GM13976 (cell line): ENCODE measurements around the gene RAET1L.
A peak's percentile ranks its signal among the peaks of the same experiment; 100 is the strongest.
"Not testable (repeated sequence)": the region's sequence is repeated elsewhere in the genome, so short reads cannot be mapped to it uniquely, and the experiment has no call there.

ENCODE experiments used
- DNase-seq: peaks from one replicate; pipeline ENCODE4 v3.0.0; 2012; ENCODE audit warnings: low spot score
- in situ Hi-C: fragments of 300-500 bp; cut with MboI; formaldehyde crosslinking; loops from one replicate; pipeline ENCODE4 v1.12.0; 2022; ENCODE audit warnings: low sequenced_read_pairs, mixed read lengths, inconsistent platforms; ENCODE audit not compliant: unreplicated experiment
- TF ChIP-seq, protein P1 (sequence below): IDR thresholded peaks from 2 replicates; pipeline ENCODE4 v1.5.1; 2012; ENCODE audit warnings: borderline replicate concordance, mild to moderate bottlenecking; ENCODE audit not compliant: insufficient read depth; ENCODE audit errors: extremely low read depth, missing control alignments, control extremely low read depth

Gene RAET1L

DNA sequence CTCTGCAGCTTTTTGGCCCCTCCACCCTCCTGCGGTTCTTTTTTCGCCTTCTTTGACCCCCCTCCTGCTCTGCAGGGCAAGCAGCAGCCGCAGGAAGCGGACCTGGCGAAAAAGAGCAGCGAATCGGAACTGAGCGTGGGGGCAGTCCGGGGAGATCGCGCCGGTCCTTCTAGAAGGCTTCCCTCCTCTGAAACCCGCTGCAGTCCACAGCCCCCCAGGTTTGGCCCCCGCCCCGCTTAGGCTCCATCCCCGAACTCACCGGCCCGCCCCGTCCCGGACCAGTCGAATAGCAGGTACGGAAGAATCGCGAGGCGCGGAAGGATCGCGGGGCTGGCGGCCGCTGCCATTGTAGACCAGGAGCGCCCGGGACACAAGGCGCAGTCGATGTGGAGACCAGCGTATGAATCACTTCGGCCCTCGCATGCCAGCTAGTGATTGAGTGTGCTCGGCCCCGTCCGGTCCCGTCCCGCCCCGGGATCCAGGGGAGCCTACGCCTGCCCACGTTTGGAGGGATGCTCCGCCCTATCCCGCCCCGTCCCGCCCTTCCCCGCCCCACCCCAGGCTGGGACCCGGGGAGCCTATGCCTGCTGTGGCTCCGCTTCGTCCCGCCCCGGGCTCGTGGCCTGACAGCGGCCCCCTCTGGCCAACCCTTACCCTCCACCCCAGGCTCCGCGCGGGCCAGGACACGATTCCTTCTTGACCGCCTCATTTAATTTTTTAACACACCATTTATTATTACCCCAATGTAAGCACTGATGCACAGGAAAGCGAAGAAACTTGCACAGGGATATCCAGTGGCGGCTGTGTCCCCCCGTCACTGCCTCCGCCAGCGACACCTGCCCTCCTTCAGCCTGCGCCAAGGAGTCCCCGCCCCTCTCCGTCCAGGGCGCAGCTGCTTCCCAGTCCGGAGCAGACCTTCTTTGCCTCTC, 43.7 kb upstream of the RAET1L start, which contains the start of gene ULBP3:
Gene ULBP3 (minus strand): TSS at position 402 of the 929 bp plus-strand sequence. CDS start 55 bp downstream, at position 347.
- in situ Hi-C loops, result loop anchor here (25.0 kb wide), 1 partner anchor 743 kb away; no protein-coding TSS in a partner anchor
- TF ChIP-seq, protein P1, sequence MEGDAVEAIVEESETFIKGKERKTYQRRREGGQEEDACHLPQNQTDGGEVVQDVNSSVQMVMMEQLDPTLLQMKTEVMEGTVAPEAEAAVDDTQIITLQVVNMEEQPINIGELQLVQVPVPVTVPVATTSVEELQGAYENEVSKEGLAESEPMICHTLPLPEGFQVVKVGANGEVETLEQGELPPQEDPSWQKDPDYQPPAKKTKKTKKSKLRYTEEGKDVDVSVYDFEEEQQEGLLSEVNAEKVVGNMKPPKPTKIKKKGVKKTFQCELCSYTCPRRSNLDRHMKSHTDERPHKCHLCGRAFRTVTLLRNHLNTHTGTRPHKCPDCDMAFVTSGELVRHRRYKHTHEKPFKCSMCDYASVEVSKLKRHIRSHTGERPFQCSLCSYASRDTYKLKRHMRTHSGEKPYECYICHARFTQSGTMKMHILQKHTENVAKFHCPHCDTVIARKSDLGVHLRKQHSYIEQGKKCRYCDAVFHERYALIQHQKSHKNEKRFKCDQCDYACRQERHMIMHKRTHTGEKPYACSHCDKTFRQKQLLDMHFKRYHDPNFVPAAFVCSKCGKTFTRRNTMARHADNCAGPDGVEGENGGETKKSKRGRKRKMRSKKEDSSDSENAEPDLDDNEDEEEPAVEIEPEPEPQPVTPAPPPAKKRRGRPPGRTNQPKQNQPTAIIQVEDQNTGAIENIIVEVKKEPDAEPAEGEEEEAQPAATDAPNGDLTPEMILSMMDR, result peak; percentile 33
- DNase-seq, result peak; percentile 90

GRCh38 chr6:150068151-150068550, 42.8 kb upstream of the RAET1L start:
- in situ Hi-C loops, result loop anchor here (25.0 kb wide), 1 partner anchor 744 kb away; no protein-coding TSS in a partner anchor
- no peak for DNase-seq
- TF ChIP-seq, protein P1, result no peak

GRCh38 chr6:150065083-150065482, 39.8 kb upstream of the RAET1L start:
- DNase-seq, result no peak
- TF ChIP-seq, protein P1, result no peak
- in situ Hi-C loops, result loop anchor here (25.0 kb wide), 1 partner anchor 747 kb away; no protein-coding TSS in a partner anchor

- TF ChIP-seq, protein P1, result no peak
- DNase-seq, result no peak
- in situ Hi-C loops, result loop anchor here (25.0 kb wide), 1 partner anchor 749 kb away; no protein-coding TSS in a partner anchor
These were observed 38.3 kb upstream of the RAET1L start for GRCh38 chr6:150063640-150064039.

GRCh38 chr6:150059973-150060372, 34.6 kb upstream of the RAET1L start:
- in situ Hi-C loops, result loop anchor here (25.0 kb wide), 1 partner anchor 752 kb away; no protein-coding TSS in a partner anchor
- DNase-seq, result not testable (repeated sequence)

DNA sequence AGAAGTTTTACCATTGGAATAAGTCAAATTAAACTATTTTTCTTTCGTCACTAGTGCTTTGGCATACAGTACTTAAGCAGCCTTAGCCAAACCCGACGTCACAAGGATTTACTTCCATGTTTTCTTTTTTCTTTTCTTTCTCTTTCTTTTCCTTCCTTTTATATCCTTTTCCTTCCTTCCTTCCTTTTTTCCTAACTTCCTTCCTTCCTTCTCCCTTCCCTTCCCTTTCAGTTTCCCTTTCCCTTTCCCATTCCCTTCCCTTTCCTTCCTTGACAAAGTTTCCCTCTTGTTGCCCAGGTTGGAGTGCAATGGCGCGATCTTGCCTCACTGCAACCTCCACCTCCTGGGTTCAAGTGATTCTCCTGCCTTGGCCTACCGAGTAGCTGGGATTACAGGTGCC, 33.7 kb upstream of the RAET1L start:
- DNase-seq, result no peak
- in situ Hi-C loops, result loop anchor here (25.0 kb wide), 1 partner anchor 753 kb away; no protein-coding TSS in a partner anchor
- TF ChIP-seq, protein P1, result no peak

DNA sequence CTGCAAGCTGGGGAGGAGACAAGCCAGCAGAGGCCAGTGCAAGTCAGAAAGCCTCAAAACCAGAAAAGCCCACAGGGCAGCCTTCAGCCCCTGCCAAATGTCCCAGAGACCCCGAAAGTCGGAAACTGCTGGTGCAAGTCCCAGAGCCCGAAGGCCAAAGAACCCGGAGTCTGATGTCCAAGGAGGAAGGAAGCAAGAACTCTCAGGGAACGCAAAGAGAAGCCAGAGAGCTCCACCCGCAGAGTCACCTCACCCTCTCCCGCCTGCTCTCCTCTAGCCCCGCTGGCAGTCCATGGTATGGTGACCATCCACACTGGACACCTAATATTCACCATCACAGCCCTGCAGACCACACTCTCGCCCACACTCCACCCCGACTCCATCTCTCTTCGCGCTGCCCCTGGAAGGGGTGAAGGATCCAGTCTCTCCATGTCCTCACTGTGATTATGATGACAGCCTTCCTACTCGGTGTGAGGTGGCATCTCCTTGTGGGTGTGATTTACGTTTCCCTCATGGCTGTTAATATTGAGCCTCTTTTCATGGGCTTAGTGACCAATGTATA, 33.0 kb upstream of the RAET1L start:
- in situ Hi-C loops, result loop anchor here (25.0 kb wide), 1 partner anchor 754 kb away; no protein-coding TSS in a partner anchor
- TF ChIP-seq, protein P1, result no peak
- no peak for DNase-seq
